CD8-positive, alpha-beta memory T cell (primary cell): Measurements from ENCODE around the gene TMEM121B. TPM values are rescaled to one million over a fixed set of nuclear protein-coding genes. Genes with fewer than 3 reads are reported as not detected.
A peak's percentile ranks its signal among the peaks of the same experiment; 100 is the strongest.

Experiments used
- CTCF ChIA-PET: fragments of 350-600 bp; sonication (Branson Sonifier 250); formaldehyde crosslinking; loops from one replicate; lab custom pipeline; 2021; ENCODE audit warnings: antibody characterized with exemption; lab: Charles Lee
- POLR2A ChIA-PET: fragments of 350-600 bp; sonication (Branson Sonifier 250); formaldehyde crosslinking; loops from one replicate; lab custom pipeline; 2021; ENCODE audit warnings: antibody characterized with exemption; lab: Charles Lee
- DNase-seq, 5 donors: peaks; one replicate each; pipeline versions ENCODE4 v3.0.0 to v3.0.0-alpha.2; 2020 to 2022; ENCODE audit warnings: mixed read lengths in 1 of 5
- H3K27ac ChIP-seq: one replicate; pipeline ENCODE4 v1.7.0; 2013; ENCODE audit warnings: low read depth, mild to moderate bottlenecking, low read length, moderate library complexity
- H3K27me3 ChIP-seq: 2 replicates; pipeline ENCODE4 v1.7.0; 2013; ENCODE audit warnings: low read length, mild to moderate bottlenecking; ENCODE audit not compliant: insufficient read depth, poor library complexity, severe bottlenecking
- H3K36me3 ChIP-seq: 2 replicates; pipeline ENCODE4 v1.7.0; 2013; ENCODE audit warnings: mild to moderate bottlenecking, low read length, moderate library complexity; ENCODE audit not compliant: insufficient read depth
- H3K4me1 ChIP-seq: 2 replicates; pipeline ENCODE4 v1.7.0; 2013; ENCODE audit warnings: mild to moderate bottlenecking, low read length, moderate library complexity; ENCODE audit not compliant: insufficient read depth
- H3K4me3 ChIP-seq: 2 replicates; pipeline ENCODE4 v1.7.0; 2013; ENCODE audit warnings: mild to moderate bottlenecking, low read length
- H3K9me3 ChIP-seq: 2 replicates; pipeline ENCODE4 v1.7.0; 2013; ENCODE audit warnings: mild to moderate bottlenecking, low read length
- H3K27ac Mint-ChIP-seq, 8 donors: one replicate each; pipeline ENCODE4 v1.8.0; 2020 to 2021; ENCODE audit warnings: mixed read lengths in 8 of 8, mild to moderate bottlenecking in 6 of 8, inconsistent platforms in 3 of 8, moderate library complexity in 3 of 8
- H3K27me3 Mint-ChIP-seq, 2 donors: one replicate each; pipeline ENCODE4 v1.8.0; 2020 to 2021; ENCODE audit warnings: mixed read lengths in 2 of 2, mild to moderate bottlenecking in 1 of 2, moderate library complexity in 1 of 2
- H3K36me3 Mint-ChIP-seq, 3 donors: one replicate each; pipeline ENCODE4 v1.8.0; 2020 to 2021; ENCODE audit warnings: mixed read lengths in 3 of 3, inconsistent platforms in 1 of 3, mild to moderate bottlenecking in 1 of 3
- H3K4me1 Mint-ChIP-seq, 3 donors: one replicate each; pipeline ENCODE4 v1.8.0; 2020 to 2021; ENCODE audit warnings: mixed read lengths in 3 of 3, inconsistent platforms in 1 of 3, mild to moderate bottlenecking in 1 of 3
- H3K4me3 Mint-ChIP-seq, 7 donors: one replicate each; pipeline ENCODE4 v1.8.0; 2020 to 2021; ENCODE audit warnings: mixed read lengths in 7 of 7, mild to moderate bottlenecking in 6 of 7, moderate library complexity in 4 of 7, inconsistent platforms in 2 of 7
- H3K9me3 Mint-ChIP-seq, 5 donors: one replicate each; pipeline ENCODE4 v1.8.0; 2020 to 2022; ENCODE audit warnings: mixed read lengths in 5 of 5, mild to moderate bottlenecking in 3 of 5, moderate library complexity in 2 of 5, inconsistent platforms in 1 of 5
- polyA plus RNA-seq: library from polyadenylated mRNA; unstranded; fragments of 300-500 nt; fragmentation: Illumina TruSeq; gene quantifications from one replicate; pipeline ENCODE4 v1.2.3, GENCODE V29; 2021
- total RNA-seq, 2 experiments: library from RNA; stranded (reverse); gene quantifications; one replicate each; pipeline ENCODE4 v1.2.3, GENCODE V29; 2021

The TMEM121B gene
- total and polyA plus RNA-seq, 3 experiments from 2014 or later, result 0.11 to 0.15 TPM; not detected in 1

GRCh38 chr22:17086788-17087497 lies 34.2 kb downstream of the TMEM121B start:
- peak overlapping the region; percentile 85 to 97 (median 92) for H3K4me3 Mint-ChIP-seq
- no peaks in the 10 kb centered on the region for H3K27me3 Mint-ChIP-seq
- H3K9me3 ChIP-seq, result no peaks in the 10 kb centered on the region
- peaks cover 0 to 14% (median 2%) of the 10 kb centered on the region in 3 donors for H3K36me3 Mint-ChIP-seq
- peaks cover 56 to 69% (median 66%) of the 10 kb centered on the region in 3 donors for H3K4me1 Mint-ChIP-seq
- H3K4me1 ChIP-seq, result peaks cover 55% of the 10 kb centered on the region
- ChIA-PET POLR2A (interaction anchor here (0.8 to 1.8 kb wide), 5 partner anchors 12 to 108 kb away, joined by 3 to 6 read pairs (median 4); no protein-coding TSS in a partner anchor), CTCF (interaction anchor here (1.1 to 3.6 kb wide), 6 partner anchors 12 to 418 kb away, joined by 3 to 25 read pairs (median 4); no protein-coding TSS in a partner anchor)
- H3K36me3 ChIP-seq, result no peaks in the 10 kb centered on the region
- H3K27me3 ChIP-seq, result no peaks in the 10 kb centered on the region
- no peaks in the 10 kb centered on the region for H3K9me3 Mint-ChIP-seq
- H3K4me3 ChIP-seq, result peak overlapping the region; percentile 35
- H3K27ac Mint-ChIP-seq, result peak overlapping the region; percentile 88 to 96 (median 92)
- H3K27ac ChIP-seq, result peak overlapping the region; percentile 13
- DNase-seq, result peak in 2 of 5 donors; percentile 13 to 39

GRCh38 chr22:17086296-17086695 lies 34.9 kb downstream of the TMEM121B start:
- no peak overlapping the region for H3K27ac ChIP-seq
- POLR2A ChIA-PET, result interaction anchor here (0.8 to 1.5 kb wide), 4 partner anchors 14 to 85 kb away, joined by 3 to 4 read pairs (median 3); no protein-coding TSS in a partner anchor
- Mint-ChIP-seq H3K36me3 (peaks cover 0 to 12% (median 0%) of the 10 kb centered on the region in 3 donors), H3K4me1 (peaks cover 52 to 63% (median 61%) of the 10 kb centered on the region in 3 donors), H3K27ac (peak overlapping the region; percentile 88 to 98 (median 93)), H3K27me3 (no peaks in the 10 kb centered on the region), H3K9me3 (no peaks in the 10 kb centered on the region), H3K4me3 (peak overlapping the region; percentile 85 to 97 (median 92))
- peaks cover 48% of the 10 kb centered on the region for H3K4me1 ChIP-seq
- peak overlapping the region; percentile 35 for H3K4me3 ChIP-seq
- CTCF ChIA-PET, result interaction anchor here (1.2 to 5.2 kb wide), 6 partner anchors 11 to 86 kb away, joined by 3 to 26 read pairs (median 4); no protein-coding TSS in a partner anchor
- DNase-seq, result peak in 1 of 5 donors; percentile 40
- no peaks in the 10 kb centered on the region for H3K27me3 ChIP-seq
- H3K9me3 ChIP-seq, result no peaks in the 10 kb centered on the region
- H3K36me3 ChIP-seq, result no peaks in the 10 kb centered on the region

GRCh38 chr22:17085277-17086181 lies 35.6 kb downstream of the TMEM121B start:
- H3K9me3 ChIP-seq, result no peaks in the 10 kb centered on the region
- no peaks in the 10 kb centered on the region for H3K27me3 ChIP-seq
- peak overlapping the region; percentile 68 for H3K27ac ChIP-seq
- CTCF ChIA-PET, result interaction anchor here (1.2 to 5.2 kb wide), 4 partner anchors 10 to 87 kb away, joined by 3 to 26 read pairs (median 4); no protein-coding TSS in a partner anchor
- POLR2A ChIA-PET, result interaction anchor here (0.8 to 1.2 kb wide), 3 partner anchors 71 to 86 kb away, joined by 3 to 5 read pairs (median 3); no protein-coding TSS in a partner anchor
- peak overlapping the region; percentile 35 for H3K4me3 ChIP-seq
- Mint-ChIP-seq H3K9me3 (no peaks in the 10 kb centered on the region), H3K4me1 (peaks cover 46 to 56% (median 53%) of the 10 kb centered on the region in 3 donors), H3K27me3 (no peaks in the 10 kb centered on the region), H3K4me3 (peak overlapping the region; percentile 85 to 97 (median 92)), H3K27ac (peak overlapping the region; percentile 29 to 98 (median 92)), H3K36me3 (peaks cover 0 to 11% (median 0%) of the 10 kb centered on the region in 3 donors)
- peak in 3 of 5 donors; percentile 14 to 33 (median 32) for DNase-seq
- H3K4me1 ChIP-seq, result peaks cover 41% of the 10 kb centered on the region
- no peaks in the 10 kb centered on the region for H3K36me3 ChIP-seq

GRCh38 chr22:17084554-17085276 lies 36.4 kb downstream of the TMEM121B start, which contains the start of gene IL17RA:
TSS of gene IL17RA (plus strand) at chr22:17085000. CDS start at chr22:17085092, 92 bp downstream.
- H3K9me3 Mint-ChIP-seq, result no peaks in the 10 kb centered on the region
- H3K4me1 Mint-ChIP-seq, result peaks cover 43 to 51% (median 47%) of the 10 kb centered on the region in 3 donors
- H3K27ac Mint-ChIP-seq, result peak within 1 kb of the TSS; percentile 82 to 98 (median 91)
- Histone ChIP-seq H3K27me3 (no peaks in the 10 kb centered on the region), H3K36me3 (no peaks in the 10 kb centered on the region), H3K4me3 (peak within 1 kb of the TSS; percentile 35), H3K27ac (peak within 1 kb of the TSS; percentile 68), H3K4me1 (peaks cover 34% of the 10 kb centered on the region), H3K9me3 (no peaks in the 10 kb centered on the region)
- peak; percentile 87 to 96 (median 91) for DNase-seq
- H3K4me3 Mint-ChIP-seq, result peak within 1 kb of the TSS; percentile 85 to 97 (median 92)
- POLR2A ChIA-PET, result interaction anchor here (0.8 to 1.2 kb wide), 3 partner anchors 72 to 87 kb away, joined by 3 to 5 read pairs (median 3); no protein-coding TSS in a partner anchor
- H3K36me3 Mint-ChIP-seq, result peaks cover 0 to 11% (median 0%) of the 10 kb centered on the region in 3 donors
- CTCF ChIA-PET, result interaction anchor here (0.7 to 5.2 kb wide), 3 partner anchors 10 to 87 kb away, joined by 3 to 26 read pairs (median 3); no protein-coding TSS in a partner anchor
- no peaks in the 10 kb centered on the region for H3K27me3 Mint-ChIP-seq

GRCh38 chr22:17083811-17084441 lies 37.2 kb downstream of the TMEM121B start:
- Mint-ChIP-seq H3K4me3 (peak overlapping the region; percentile 85 to 97 (median 90)), H3K36me3 (peaks cover 0 to 11% (median 0%) of the 10 kb centered on the region in 3 donors), H3K27me3 (no peaks in the 10 kb centered on the region), H3K27ac (peak overlapping the region in 7 of 8 donors; percentile 77 to 98 (median 90)), H3K9me3 (no peaks in the 10 kb centered on the region), H3K4me1 (peaks cover 38 to 43% (median 39%) of the 10 kb centered on the region in 3 donors)
- no peak overlapping the region for H3K27ac ChIP-seq
- no peak for DNase-seq
- H3K27me3 ChIP-seq, result no peaks in the 10 kb centered on the region
- peaks cover 26% of the 10 kb centered on the region for H3K4me1 ChIP-seq
- POLR2A ChIA-PET, result no interaction called here
- no peaks in the 10 kb centered on the region for H3K9me3 ChIP-seq
- no peak overlapping the region for H3K4me3 ChIP-seq
- no peaks in the 10 kb centered on the region for H3K36me3 ChIP-seq
- CTCF ChIA-PET, result interaction anchor here (0.7 to 5.2 kb wide), 3 partner anchors 9 to 88 kb away, joined by 3 to 26 read pairs (median 3); no protein-coding TSS in a partner anchor

- Mint-ChIP-seq H3K36me3 (peaks cover 0 to 11% (median 0%) of the 10 kb centered on the region in 3 donors), H3K27me3 (no peaks in the 10 kb centered on the region), H3K27ac (peak overlapping the region in 4 of 8 donors; percentile 72 to 85 (median 80)), H3K9me3 (no peaks in the 10 kb centered on the region), H3K4me1 (peaks cover 36 to 39% (median 37%) of the 10 kb centered on the region in 3 donors), H3K4me3 (peak overlapping the region; percentile 54 to 97 (median 73))
- ChIA-PET CTCF (interaction anchor here (0.8 to 5.2 kb wide), 2 partner anchors 9 to 89 kb away, joined by 3 to 26 read pairs; no protein-coding TSS in a partner anchor), POLR2A (no interaction called here)
- no peak for DNase-seq
- Histone ChIP-seq H3K27ac (no peak overlapping the region), H3K4me3 (no peak overlapping the region), H3K4me1 (peaks cover 19% of the 10 kb centered on the region), H3K9me3 (no peaks in the 10 kb centered on the region), H3K36me3 (no peaks in the 10 kb centered on the region), H3K27me3 (no peaks in the 10 kb centered on the region)
Measured at GRCh38 chr22:17083255-17083654, 37.9 kb downstream of the TMEM121B start.
